GM18870 (cell line): ENCODE results near the gene RTEL1.

Experiments used
- ATAC-seq: cut with Tn5 transposase; IDR thresholded peaks from one replicate; pipeline ENCODE4 v1.9.1; 2021; ENCODE audit warnings: moderate library complexity; ENCODE audit not compliant: unreplicated experiment

RTEL1 gene

DNA sequence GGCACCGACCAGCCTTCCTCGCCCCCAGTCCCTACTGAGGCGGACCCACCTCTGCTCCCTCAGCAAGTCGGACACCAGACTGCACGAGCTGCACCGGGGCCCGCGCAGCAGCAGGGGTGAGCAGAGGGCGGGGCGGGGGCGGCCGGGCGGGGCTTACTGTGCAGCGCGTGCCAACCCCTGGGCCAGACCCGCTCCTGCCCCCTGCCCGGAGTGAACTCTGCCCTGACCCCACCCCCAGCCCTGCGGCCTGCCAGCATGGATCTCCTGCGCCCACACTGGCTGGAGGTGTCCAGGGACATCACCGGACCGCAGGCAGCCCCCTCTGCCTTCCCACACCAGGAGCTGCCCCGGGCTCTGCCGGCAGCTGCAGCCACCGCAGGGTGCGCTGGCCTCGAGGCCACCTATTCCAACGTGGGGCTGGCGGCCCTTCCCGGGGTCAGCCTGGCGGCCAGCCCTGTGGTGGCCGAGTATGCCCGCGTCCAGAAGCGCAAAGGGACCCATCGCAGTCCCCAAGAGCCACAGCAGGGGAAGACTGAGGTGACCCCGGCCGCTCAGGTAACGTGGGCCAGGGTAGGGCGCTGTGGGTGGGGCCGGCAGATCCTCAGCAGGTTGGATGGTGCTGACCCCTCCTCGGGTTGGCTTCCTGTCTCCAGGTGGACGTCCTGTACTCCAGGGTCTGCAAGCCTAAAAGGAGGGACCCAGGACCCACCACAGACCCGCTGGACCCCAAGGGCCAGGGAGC, 80.0 kb downstream of the RTEL1 start:
- no peak for ATAC-seq

DNA sequence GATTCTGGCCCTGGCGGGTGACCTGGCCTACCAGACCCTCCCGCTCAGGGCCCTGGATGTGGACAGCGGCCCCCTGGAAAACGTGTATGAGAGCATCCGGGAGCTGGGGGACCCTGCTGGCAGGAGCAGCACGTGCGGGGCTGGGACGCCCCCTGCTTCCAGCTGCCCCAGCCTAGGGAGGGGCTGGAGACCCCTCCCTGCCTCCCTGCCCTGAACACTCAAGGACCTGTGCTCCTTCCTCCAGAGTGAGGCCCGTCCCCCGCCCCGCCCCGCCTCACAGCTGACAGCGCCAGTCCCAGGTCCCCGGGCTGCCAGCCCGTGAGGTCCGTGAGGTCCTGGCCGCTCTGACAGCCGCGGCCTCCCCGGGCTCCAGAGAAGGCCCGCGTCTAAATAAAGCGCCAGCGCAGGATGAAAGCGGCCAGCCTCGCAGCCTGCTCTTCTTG, 80.6 kb downstream of the RTEL1 start:
- no peak for ATAC-seq

- no peak for ATAC-seq
Observed at GRCh38 chr20:63739130-63740069, 81.3 kb downstream of the RTEL1 start, which contains the start of gene SLC2A4RG. SLC2A4RG (plus strand) TSS chr20:63739776; CDS start chr20:63739913, 137 bp downstream.

GRCh38 chr20:63740070-63740626, 82.0 kb downstream of the RTEL1 start:
- ATAC-seq = no peak

- no peak for ATAC-seq
Observed at GRCh38 chr20:63740627-63741353, 82.7 kb downstream of the RTEL1 start.

- no peak for ATAC-seq
Observed at GRCh38 chr20:63741354-63741675, 83.2 kb downstream of the RTEL1 start.

DNA sequence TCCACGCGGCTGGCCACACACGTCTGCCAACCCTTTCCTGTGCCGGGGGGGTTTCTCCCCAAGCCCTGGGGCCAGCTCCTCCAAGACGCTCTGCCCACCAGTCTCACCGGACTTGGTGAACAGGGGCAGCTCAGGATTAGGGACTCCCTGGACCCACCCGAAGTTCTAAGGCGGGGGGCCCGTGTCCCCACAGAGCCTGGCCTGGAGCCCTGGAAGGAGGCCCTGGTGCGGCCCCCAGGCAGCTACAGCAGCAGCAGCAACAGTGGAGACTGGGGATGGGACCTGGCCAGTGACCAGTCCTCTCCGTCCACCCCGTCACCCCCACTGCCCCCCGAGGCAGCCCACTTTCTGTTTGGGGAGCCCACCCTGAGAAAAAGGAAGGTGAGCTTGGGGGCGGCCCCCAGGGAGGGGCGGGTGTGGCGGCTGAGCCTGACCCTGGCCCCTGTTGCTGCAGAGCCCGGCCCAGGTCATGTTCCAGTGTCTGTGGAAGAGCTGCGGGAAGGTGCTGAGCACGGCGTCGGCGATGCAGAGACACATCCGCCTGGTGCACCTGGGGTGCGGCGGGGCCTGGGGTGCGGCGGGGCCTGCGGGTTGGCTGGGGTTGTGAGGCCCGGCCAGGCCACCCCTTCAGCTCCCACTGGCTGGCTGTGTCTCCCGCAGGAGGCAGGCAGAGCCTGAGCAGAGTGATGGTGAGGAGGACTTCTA, 83.7 kb downstream of the RTEL1 start:
- no peak for ATAC-seq

- no peak for ATAC-seq
Observed at GRCh38 chr20:63742381-63743024, 84.4 kb downstream of the RTEL1 start.

DNA sequence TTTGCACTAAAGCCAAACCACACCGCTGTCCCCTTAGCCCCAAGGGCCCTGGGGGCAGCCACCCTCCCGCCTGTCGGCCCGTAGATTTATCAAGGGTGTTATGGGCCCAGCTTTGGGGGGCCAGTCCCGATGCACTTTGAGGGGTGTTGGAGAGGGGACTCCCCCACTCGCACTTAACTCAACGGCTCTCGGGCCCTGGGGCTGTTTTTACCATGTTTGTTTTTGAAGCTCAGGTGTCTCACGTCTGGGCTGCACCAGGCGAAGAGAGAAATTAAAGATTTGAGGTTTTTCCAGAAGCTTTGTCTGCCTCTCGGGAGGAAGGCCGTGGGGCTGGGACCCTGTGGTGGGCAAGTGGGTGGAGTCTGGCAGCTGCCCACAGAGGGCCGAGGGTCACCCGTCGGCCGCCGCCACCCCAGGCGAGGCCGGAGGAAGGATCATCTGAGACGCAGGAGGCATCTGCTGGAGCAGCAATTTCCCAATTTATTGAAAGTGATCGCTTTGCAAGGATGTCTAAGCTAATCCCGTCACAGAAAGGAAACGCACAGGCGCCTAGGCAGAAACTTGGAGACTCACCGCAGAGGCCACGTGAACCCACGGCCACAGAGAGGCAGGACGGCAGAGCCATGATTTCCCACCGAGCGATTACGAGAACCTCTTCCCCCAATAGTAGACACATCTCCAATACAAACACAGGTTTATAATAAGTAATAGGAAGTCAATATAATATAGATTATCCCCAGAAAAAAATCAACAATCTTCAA, 85.3 kb downstream of the RTEL1 start:
- no peak for ATAC-seq

- no peak for ATAC-seq
Observed at GRCh38 chr20:63744158-63744557, 86.0 kb downstream of the RTEL1 start.

DNA sequence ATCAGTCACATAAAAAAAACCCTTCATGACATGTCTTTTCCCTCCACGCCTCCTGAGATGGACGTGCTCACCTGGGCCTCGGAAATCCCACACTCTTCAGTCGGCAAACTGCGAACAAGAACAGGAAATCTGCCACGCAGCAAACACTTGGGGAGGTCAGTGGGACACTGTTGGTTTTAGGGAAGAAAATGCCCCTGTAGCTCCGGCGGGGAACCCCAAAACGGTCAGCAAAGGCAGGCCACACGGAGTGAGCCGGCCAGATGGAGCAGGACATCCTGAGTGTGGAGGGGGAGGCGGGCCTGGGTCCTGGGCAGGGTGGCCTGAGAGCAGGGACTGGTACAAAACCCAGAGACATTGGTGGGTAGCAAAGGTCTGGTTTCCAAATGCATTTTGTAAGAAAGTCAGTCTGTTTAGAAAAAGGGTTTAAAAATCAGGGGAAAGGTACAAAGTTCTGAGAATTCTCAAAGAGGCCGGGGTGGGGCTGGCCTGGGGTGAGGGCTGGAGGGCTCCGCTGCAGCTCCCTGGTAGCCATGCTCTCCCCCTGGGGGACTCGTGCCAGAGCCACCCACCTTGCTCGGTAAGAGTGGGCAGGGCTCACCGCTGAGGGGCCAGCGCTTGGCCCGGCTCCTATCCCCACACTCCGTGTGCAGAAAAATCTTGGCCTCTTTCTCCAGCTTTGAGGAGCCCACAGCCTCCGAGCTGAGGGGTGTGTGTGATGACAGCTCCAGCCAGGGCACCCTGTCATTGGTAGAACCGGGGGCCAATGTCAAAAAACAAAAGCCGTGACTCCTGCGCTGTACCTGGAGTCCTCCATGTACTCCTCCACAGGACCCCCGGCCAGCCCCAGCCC, 86.7 kb downstream of the RTEL1 start:
- ATAC-seq = no peak

DNA sequence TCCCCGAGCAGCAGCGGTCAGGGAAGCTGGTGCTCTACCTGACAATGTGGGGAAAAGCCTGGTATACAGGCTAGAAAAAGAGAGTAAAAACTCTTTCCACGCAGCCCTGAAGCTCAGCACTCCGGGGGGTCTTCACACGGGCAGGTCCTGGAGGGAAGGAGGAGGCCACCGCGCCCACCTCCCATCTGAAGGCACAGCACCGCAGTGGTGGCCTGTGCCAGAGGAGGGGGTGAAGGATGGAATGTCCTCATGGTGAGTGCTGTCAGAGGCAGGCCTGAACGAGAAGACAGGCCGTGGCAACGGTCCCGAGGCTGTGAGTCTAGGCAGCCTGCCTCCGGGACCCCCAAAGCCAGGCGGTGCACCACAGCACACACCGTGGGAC, 87.3 kb downstream of the RTEL1 start:
- no peak for ATAC-seq
